C4-2B (cell line): ENCODE measurements around the gene LRRC8E.

Experiments used
- H3K27ac ChIP-seq: fragments of 450-650 bp; 2 replicates; pipeline ENCODE4 v1.5.1; 2017
- ZFX ChIP-seq: fragments of 450-650 bp; IDR thresholded peaks from 2 replicates; pipeline ENCODE4 v1.6.1; 2017
- TF ChIP-seq, protein P1 (sequence below): fragments of 450-650 bp; conservative IDR thresholded peaks from 2 replicates; pipeline ENCODE4 v1.5.1; 2017; ENCODE audit warnings: mild to moderate bottlenecking

Gene LRRC8E

GRCh38 chr19:7844405-7844804, 43.9 kb upstream of the LRRC8E start:
- TF ChIP-seq ZFX, result no peak
- TF ChIP-seq, protein P1, sequence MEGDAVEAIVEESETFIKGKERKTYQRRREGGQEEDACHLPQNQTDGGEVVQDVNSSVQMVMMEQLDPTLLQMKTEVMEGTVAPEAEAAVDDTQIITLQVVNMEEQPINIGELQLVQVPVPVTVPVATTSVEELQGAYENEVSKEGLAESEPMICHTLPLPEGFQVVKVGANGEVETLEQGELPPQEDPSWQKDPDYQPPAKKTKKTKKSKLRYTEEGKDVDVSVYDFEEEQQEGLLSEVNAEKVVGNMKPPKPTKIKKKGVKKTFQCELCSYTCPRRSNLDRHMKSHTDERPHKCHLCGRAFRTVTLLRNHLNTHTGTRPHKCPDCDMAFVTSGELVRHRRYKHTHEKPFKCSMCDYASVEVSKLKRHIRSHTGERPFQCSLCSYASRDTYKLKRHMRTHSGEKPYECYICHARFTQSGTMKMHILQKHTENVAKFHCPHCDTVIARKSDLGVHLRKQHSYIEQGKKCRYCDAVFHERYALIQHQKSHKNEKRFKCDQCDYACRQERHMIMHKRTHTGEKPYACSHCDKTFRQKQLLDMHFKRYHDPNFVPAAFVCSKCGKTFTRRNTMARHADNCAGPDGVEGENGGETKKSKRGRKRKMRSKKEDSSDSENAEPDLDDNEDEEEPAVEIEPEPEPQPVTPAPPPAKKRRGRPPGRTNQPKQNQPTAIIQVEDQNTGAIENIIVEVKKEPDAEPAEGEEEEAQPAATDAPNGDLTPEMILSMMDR, result no peak
- no peak overlapping the region for H3K27ac ChIP-seq

- TF ChIP-seq, protein P1, result no peak
- TF ChIP-seq ZFX, result no peak
- H3K27ac ChIP-seq, result no peak overlapping the region
These were observed 43.4 kb upstream of the LRRC8E start for GRCh38 chr19:7844951-7845350.

- TF ChIP-seq, protein P1, result no peak
- TF ChIP-seq ZFX, result no peak
- no peak overlapping the region for H3K27ac ChIP-seq
These were observed 42.7 kb upstream of the LRRC8E start for GRCh38 chr19:7845390-7846154.

DNA sequence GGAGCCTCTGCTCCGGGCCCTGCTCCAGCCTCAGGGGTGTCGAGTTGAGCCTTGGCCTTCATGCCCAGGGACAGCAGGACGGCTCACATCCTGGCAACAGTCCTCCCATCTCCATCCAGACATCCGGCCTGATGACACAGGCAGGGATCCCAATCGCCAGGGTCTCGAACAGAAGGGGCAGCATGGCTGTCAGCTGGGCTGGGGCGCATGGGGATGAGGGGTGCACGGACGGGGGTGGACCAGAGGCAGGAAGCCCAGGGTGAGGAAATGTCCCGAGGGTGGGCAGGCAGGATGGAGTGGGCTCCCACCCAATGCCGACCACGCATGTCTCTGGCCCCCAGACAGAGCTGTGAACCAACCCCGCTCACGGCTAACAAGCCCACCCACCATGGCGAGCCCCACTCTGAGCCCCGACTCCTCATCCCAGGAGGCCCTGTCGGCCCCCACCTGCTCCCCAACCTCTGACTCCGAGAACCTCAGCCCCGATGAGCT, 42.1 kb upstream of the LRRC8E start:
- TF ChIP-seq, protein P1, result no peak
- no peak for TF ChIP-seq ZFX
- H3K27ac ChIP-seq, result no peak overlapping the region

GRCh38 chr19:7847664-7848063, 40.6 kb upstream of the LRRC8E start:
- no peak for TF ChIP-seq ZFX
- TF ChIP-seq, protein P1, result no peak
- no peak overlapping the region for H3K27ac ChIP-seq

DNA sequence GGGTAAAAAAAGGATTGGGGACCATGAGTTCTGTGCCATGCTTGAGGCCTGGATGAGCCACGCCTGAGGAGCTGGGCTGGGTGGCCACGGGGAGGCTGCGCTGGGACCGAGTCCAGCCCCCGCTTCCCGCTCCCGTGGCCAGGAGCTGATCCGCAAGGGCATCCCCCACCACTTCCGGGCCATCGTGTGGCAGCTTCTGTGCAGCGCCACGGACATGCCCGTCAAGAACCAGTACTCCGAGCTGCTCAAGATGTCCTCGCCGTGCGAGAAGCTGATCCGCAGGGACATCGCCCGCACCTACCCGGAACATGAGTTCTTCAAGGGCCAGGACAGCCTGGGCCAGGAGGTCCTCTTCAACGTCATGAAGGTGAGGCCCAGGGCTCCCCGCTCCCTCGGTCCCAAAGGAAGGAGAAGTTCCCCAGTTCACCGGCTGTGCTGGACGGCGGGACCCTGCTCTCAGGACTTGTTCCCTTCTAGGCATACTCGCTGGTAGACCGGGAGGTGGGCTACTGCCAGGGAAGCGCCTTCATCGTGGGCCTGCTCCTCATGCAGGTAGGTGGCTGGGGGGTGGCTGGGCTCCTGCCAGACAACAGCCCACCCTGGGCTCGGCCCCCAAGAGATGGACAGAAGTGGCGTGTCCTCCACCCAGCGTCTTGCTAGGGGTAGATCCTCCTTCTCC, 39.4 kb upstream of the LRRC8E start:
- no peak overlapping the region for H3K27ac ChIP-seq
- no peak for TF ChIP-seq ZFX
- TF ChIP-seq, protein P1, result no peak

DNA sequence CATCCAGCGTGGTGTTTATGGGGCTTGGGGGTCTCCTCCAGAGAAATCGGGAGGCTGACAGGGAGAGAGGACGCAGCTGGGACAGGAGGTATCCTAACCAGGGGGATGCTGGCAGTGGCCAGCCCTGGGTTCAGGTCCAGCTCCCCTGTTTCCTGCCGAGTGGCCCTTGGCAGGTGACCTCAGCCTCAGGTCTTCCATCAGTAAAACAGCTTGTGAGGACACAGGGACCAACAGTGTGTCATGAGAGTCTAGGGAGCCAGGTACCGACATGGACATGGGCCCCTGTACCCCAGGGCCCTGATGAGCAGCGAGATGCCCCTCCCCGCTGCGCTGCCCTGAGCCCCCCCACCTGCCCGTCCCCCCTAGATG, 38.7 kb upstream of the LRRC8E start:
- H3K27ac ChIP-seq, result no peak overlapping the region

More for the DNA sequence above, 38.7 kb upstream of the LRRC8E start:
- TF ChIP-seq, protein P1, result no peak
- no peak for TF ChIP-seq ZFX
